Prostate gland (tissue), 2 donors: ENCODE data around the gene DDO.

ENCODE experiments used
- POLR2AphosphoS5 ChIP-seq: sonication (generic); formaldehyde crosslinking; IDR thresholded peaks from one replicate; pipeline ENCODE4 v1.6.1; 2017; ENCODE audit warnings: antibody characterized with exemption
- TF ChIP-seq, protein P1 (sequence below), 4 experiments: fragments of 200-600 bp in 2 of 4; fragments of 450-650 bp in 2 of 4; sonication (generic) in 2 of 4; IDR thresholded peaks; 1 replicate in 3 of 4; 2 replicates in 1 of 4; pipeline ENCODE4 v1.5.1; 2016 to 2019; ENCODE audit warnings: antibody characterized with exemption in 4 of 4, mild to moderate bottlenecking in 2 of 4, moderate library complexity in 2 of 4

- TF ChIP-seq, protein P1, sequence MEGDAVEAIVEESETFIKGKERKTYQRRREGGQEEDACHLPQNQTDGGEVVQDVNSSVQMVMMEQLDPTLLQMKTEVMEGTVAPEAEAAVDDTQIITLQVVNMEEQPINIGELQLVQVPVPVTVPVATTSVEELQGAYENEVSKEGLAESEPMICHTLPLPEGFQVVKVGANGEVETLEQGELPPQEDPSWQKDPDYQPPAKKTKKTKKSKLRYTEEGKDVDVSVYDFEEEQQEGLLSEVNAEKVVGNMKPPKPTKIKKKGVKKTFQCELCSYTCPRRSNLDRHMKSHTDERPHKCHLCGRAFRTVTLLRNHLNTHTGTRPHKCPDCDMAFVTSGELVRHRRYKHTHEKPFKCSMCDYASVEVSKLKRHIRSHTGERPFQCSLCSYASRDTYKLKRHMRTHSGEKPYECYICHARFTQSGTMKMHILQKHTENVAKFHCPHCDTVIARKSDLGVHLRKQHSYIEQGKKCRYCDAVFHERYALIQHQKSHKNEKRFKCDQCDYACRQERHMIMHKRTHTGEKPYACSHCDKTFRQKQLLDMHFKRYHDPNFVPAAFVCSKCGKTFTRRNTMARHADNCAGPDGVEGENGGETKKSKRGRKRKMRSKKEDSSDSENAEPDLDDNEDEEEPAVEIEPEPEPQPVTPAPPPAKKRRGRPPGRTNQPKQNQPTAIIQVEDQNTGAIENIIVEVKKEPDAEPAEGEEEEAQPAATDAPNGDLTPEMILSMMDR (IDR thresholded peaks at IDR 0.05), result no peak
- no peak for TF ChIP-seq POLR2AphosphoS5
Observed at GRCh38 chr6:110418594-110418993, 3.2 kb upstream of the DDO start.
